Suppressor macrophage treated with lipopolysaccharide for 1 hour (primary cell): Measurements from ENCODE around the gene SPPL2B.

Experiments used
- DNase-seq, 3 donors: peaks; one replicate each; pipeline ENCODE4 v3.0.0-alpha.2; 2020 to 2022

SPPL2B gene

DNA sequence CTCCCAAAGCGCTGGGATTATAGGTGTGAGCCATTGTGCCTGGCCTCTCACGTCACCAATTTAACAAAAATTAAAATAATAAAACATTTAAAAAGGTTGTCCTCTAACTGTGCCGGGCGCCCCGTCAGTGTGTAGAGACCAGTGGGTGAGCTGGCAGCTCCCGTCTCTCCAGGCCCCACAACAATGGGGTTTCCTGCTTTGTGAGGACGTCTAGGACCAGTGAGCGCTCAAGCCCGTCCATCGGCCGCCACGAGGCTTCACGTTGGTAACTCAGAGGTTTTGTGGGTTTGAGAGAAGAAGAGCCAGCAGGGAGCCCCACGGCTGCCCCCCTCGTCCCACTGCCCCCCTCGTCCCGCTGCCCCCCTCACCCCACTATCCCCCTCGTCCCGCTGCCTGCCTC is 4.8 kb upstream of the SPPL2B start:
- no peak for DNase-seq

GRCh38 chr19:2324220-2324948 is 4.1 kb upstream of the SPPL2B start:
- DNase-seq, result no peak

DNA sequence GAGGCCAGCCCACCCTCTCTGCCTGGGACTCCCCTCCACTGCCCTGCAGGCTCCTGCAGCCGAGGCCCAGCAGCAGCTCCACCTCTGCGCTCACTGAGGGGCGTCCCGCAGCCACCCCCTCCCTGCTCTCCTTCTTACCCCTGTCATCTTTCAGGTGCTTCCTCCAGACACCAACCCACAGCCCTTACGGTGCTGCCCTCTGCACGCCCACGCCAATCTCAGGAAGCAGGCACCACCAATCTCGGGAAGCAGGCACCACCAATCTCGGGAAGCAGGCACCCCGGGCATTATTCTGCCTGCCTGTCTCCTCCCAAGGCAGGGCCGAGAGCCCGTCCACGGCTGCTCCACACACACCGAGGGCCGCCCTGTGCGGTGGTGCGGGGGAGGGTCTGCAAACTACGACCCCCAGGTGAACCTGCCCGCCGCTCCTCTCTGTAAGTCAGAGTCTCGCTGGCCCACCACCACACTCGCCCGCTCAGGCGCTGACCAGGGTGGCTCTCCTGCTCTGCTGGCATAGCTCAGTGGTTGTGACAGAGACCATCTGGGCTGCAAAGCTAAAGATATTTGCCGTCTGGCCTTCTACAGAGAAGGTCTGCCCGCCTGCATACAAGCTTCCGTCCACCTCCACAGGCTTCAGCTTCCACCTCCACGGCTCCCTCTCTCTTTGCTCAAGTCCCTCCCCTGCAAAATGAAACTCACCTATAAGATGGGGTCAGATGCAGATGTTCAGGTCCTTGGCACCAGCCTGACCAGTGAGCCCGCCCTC is 3.0 kb upstream of the SPPL2B start:
- DNase-seq, result no peak

GRCh38 chr19:2326699-2327360 is 1.7 kb upstream of the SPPL2B start:
- no peak for DNase-seq

DNA sequence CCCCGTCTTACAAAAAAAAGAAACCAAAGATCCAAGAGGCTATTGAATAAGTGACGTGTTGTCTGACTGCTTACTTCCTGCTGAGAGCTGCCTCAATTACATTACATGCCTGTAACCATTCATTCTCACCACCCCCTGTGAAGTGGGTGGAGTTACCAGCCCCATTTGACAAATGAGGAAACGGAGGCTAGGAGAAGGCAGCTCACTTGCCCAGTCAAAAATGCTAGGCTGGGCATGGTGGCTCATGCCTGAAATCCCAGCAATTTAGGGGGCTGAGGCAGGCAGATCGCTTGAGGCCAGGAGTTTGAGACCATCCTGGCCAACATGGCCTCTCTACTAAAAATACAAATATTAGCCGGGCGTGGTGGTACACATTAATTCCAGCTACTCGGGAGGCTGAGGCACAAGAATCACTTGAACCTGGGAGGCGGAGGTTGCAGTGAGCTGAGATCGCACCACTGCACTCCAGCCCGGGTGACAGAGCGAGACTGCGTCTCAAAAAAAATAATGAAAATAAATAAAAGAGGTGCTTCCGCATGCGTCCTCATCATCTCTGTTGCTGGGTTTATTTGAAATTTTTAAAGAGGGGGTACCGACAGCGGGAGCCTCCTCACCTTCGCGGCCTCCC is 597 bp upstream of the SPPL2B start:
- peak; percentile 90 to 95 (median 93) for DNase-seq

- DNase-seq, result no peak
Observed at GRCh38 chr19:2329149-2329478, 630 bp downstream of the SPPL2B start.

- no peak for DNase-seq
Observed at GRCh38 chr19:2329501-2329916, 1.0 kb downstream of the SPPL2B start.

GRCh38 chr19:2330255-2330631 is 1.8 kb downstream of the SPPL2B start:
- DNase-seq, result no peak

GRCh38 chr19:2330632-2331284 is 2.3 kb downstream of the SPPL2B start:
- DNase-seq, result no peak

DNA sequence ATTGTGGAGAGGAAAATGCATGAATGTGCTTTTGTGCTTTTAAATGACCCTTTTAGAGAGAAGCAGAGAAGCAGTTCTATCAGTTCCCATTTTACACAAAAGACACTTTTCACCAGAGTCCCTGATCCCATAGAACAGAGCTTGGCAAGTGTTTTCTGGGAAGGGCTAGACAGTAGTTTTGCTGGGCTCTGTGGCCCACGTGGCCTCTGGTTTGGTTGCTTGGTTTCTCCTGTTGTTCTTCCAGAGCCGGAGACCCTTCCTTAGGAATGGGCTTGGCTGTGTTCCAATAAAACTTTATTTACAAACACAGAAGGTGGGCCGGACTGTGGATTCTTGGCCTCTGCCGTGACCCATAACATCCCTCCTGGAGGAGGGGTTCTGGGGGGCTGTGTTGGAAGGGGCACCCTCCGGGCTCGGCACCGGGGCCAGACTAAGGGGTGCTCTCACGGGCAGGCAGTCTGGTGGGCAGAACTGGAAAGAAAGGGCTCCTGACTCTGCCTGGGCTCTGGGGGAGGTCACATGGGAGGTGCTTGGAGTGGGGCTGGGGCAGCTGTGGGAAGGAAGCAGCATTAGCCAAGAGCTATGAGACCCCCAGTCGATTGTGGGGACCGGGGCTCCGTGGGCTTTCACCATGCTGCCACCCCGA is 3.2 kb downstream of the SPPL2B start:
- DNase-seq, result no peak

DNA sequence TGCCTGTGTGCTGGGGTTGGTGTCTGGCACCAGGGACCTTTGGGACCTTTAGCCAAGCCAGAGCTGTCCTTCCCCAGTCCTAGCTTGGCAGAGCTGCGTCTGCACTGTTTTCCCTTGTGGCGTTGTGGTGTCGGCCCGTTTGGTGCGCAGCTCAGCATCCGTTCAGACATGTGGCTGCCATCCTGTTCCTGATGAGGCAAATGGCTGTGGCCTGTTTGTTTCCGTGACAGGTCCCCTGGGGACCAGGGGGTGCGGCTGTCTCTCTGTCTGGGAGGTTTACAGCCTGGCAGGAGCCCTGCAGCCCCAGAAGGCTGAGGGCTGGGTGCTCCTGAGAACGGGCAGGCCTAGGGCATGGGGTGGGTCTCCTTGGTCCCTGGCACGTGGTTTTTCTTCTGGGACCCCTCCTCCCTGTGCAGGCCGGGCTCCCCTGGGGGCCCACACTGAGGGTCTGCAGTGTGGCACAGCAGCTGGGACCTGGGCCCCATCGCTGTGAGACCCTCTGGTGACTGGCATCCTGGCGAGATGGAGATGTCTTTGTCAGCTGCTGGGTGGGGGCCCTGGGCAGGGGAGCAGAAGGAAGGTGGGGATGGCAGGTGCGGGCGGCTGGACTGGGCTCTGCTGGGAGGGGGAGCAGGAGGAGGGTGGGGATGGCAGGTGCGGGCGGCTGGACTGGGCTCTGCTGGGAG is 4.0 kb downstream of the SPPL2B start:
- DNase-seq, result no peak

- peak in 2 of 3 donors; percentile 24 to 42 for DNase-seq
Observed at GRCh38 chr19:2333027-2333806, 4.7 kb downstream of the SPPL2B start.

GRCh38 chr19:2333807-2334211 is 5.3 kb downstream of the SPPL2B start:
- DNase-seq, result peak; percentile 18 to 42 (median 25)

DNA sequence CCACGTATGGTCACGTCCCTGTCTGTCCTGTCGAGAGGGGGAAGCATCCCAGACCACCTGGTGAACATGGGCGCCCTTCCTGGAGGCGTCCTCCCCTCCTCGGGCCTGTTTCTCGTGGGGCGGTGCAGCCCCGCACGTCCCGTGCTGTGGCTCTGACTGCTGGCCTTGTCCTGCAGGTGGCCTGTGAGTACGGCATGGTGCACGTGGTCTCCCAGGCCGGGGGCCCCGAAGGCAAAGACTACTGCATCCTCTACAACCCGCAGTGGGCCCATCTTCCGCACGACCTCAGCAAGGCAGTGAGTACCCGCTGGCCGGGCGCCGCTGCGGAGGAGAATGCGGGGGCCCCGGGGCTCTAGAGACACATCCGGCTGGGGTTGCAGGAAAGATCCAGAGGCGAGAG is 5.9 kb downstream of the SPPL2B start:
- DNase-seq, result no peak

- no peak for DNase-seq
Observed at GRCh38 chr19:2334986-2335846, 6.7 kb downstream of the SPPL2B start.

GRCh38 chr19:2335848-2336247 is 7.4 kb downstream of the SPPL2B start:
- no peak for DNase-seq

DNA sequence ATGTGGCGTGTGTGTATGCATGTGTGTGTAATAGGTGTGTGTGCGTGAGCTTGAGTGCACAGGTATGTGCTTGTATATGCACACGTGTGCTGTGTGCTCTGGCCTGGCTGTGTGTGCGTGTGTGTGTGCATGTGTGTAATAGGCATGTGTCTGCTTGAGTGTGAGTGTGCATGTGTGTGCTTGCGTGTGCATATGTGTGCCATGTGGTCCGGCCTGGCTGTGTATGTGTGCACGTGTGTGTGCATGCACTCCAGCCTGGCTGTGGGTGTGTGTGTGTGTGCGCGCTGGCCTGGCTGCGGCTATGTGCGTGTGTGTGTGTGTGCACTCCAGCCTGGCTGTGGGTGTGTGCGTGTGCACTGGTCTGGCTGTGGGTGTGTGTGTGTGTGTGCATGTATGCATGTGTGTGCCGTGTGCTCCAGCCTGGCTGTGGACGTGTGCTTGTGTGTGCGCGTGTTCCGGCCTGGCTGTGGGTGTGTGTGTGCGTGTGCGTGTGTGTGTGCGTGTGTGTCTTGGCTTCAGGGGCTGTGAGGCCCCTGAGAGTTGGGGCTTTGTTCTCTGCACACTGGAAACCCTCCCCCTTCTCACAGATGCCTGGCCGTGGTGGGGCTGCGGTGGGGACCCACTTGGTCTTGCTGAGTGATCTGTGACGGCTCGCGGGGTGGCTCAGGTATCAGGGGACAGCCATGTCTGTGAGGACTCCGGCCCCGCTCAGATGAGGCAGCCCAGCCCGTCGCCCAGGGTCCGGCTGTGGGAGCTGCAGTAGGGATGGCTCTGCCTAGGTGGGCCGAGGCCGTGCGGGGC is 8.2 kb downstream of the SPPL2B start:
- DNase-seq, result no peak

DNA sequence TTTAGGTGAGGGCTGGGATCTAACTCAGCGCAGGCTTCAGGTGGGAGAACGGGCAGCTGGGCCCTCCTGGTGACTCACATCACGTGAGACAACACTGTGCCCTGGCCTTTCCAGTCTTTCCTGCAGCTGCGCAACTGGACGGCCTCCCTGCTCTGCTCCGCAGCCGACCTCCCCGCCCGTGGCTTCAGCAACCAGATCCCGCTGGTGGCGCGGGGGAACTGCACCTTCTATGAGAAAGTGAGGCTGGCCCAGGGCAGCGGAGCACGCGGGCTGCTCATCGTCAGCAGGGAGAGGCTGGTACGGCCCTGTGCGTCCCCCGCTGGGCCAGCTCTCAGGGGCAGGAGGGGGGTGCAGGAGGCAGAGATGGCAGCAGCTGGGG is 8.8 kb downstream of the SPPL2B start:
- no peak for DNase-seq

DNA sequence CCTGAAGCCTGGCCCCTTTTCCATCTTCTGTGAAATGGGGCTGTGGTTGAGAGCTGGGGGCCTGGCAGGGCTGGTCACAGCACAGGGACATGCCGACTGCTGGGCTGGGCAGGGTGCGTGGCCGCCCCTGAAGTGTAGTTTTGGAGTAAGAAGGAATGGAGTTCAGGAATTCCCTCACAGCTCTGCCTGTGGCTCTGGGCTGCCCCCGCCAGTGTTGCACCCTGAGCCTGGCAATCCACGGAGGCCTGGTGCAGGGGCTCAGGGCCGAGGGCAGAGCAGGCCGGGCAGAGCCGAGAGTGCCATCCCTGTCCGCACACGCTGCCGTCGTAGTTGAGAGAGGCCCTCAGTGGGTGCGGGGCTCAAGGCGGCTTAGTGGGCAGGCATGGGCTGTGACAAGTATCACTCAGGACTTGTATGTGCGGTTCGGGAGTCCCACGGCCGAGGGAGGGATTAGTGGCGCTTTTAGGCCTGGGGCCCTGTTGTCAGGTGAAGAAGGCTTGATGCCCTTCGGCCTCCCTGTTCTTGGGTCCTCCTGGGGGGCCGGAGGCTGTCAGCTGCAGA is 9.7 kb downstream of the SPPL2B start:
- DNase-seq, result no peak
